Lung (tissue), 12 donors: ENCODE data around the gene PAM. TPM values are rescaled to one million over a fixed set of nuclear protein-coding genes. Genes with fewer than 3 reads are reported as not detected.

Experiments
- ATAC-seq: fragments of 200-7000 bp; cut with Tn5 transposase; one replicate; pipeline ENCODE4 v1.9.1; 2020; ENCODE audit warnings: moderate number of reproducible peaks; ENCODE audit not compliant: insufficient read depth, low FRiP score
- DNase-seq, 3 donors: peaks; one replicate each; pipeline ENCODE4 v3.0.0-alpha.2; 2013 to 2017
- H3K27ac ChIP-seq, 2 donors: one replicate each; pipeline ENCODE4 v1.5.1; 2013; ENCODE audit warnings: mild to moderate bottlenecking in 2 of 2, moderate library complexity in 2 of 2, control low read depth in 1 of 2, inconsistent platforms in 1 of 2, low read depth in 1 of 2, low read length in 1 of 2
- H3K27me3 ChIP-seq, 3 donors: one replicate each; pipeline ENCODE4 v1.5.1; 2013; ENCODE audit warnings: low read length in 2 of 3; ENCODE audit not compliant: control insufficient read depth in 3 of 3, insufficient read depth in 3 of 3
- H3K36me3 ChIP-seq, 4 donors: one replicate each; pipeline ENCODE4 v1.5.1; 2013; ENCODE audit warnings: low read length in 4 of 4, mild to moderate bottlenecking in 1 of 4, moderate library complexity in 1 of 4; ENCODE audit not compliant: control insufficient read depth in 4 of 4, insufficient read depth in 4 of 4
- H3K4me1 ChIP-seq, 5 donors: one replicate each; pipeline ENCODE4 v1.5.1; 2013; ENCODE audit warnings: low read length in 5 of 5, mild to moderate bottlenecking in 2 of 5, moderate library complexity in 1 of 5; ENCODE audit not compliant: control insufficient read depth in 5 of 5, insufficient read depth in 5 of 5
- H3K4me3 ChIP-seq: one replicate; pipeline ENCODE4 v1.5.1; 2013; ENCODE audit warnings: mild to moderate bottlenecking, control low read depth, moderate library complexity
- H3K9ac ChIP-seq, 2 donors: one replicate each; pipeline ENCODE4 v1.5.1; 2013; ENCODE audit warnings: low read length in 2 of 2, control low read depth in 1 of 2; ENCODE audit not compliant: insufficient read depth in 1 of 2
- H3K9me3 ChIP-seq, 4 donors: one replicate each; pipeline ENCODE4 v1.5.1; 2013; ENCODE audit warnings: low read length in 3 of 4, mild to moderate bottlenecking in 1 of 4, moderate library complexity in 1 of 4; ENCODE audit not compliant: control insufficient read depth in 4 of 4, insufficient read depth in 3 of 4
- CTCF ChIP-seq: IDR thresholded peaks from 2 replicates; pipeline ENCODE4 v1.5.1; 2012; ENCODE audit warnings: mild to moderate bottlenecking; ENCODE audit errors: control extremely low read depth, extremely low read depth
- WGBS, 2 donors: extraction: QIAGEN DNeasy Blood & Tissue Kit; methylation state at CpG; one replicate each; pipeline ENCODE4 v1.1.7; 2013; 5-methylcytosine and 5-hydroxymethylcytosine counted together
- polyA plus RNA-seq, 2 donors: library from polyadenylated mRNA; stranded (reverse); fragments of 200-250 nt; gene quantifications; one replicate each; pipeline ENCODE4 v1.2.1, GENCODE V29; 2013
- total RNA-seq, 2 donors: library from RNA; depleted of rRNA in 1 of 2; stranded (reverse); fragments of >200 nt in 1 of 2; gene quantifications; one replicate each; pipeline ENCODE4 v1.2.1, GENCODE V29; 2014 to 2021
- donor health status: control.
- donor health status: control.
- donor health status: Bipolar disorder and iron deficiency.
- donor health status: healthy.
- donor health status: DM: yes; HTN: yes; CAD: no.

PAM gene
- total and polyA plus RNA-seq, 4 donors = 117 to 248 (median 151) TPM

- H3K27me3 ChIP-seq = no peaks in the 10 kb centered on the region
- H3K9me3 ChIP-seq = no peaks in the 10 kb centered on the region
- no peak for TF ChIP-seq CTCF
- H3K27ac ChIP-seq = no peak overlapping the region
- no peak overlapping the region for H3K4me3 ChIP-seq
- H3K36me3 ChIP-seq = no peaks in the 10 kb centered on the region
- ATAC-seq = no peak
- 66 to 68% methylated on average over 3 of the region's 3 CpGs for WGBS, 2 donors
- peaks cover 0 to 13% (median 9%) of the 10 kb centered on the region in 5 donors for H3K4me1 ChIP-seq
- no peak overlapping the region for H3K9ac ChIP-seq
- DNase-seq = peak in 2 of 3 donors; percentile 58 to 60
Observed at GRCh38 chr5:102815540-102816332, 60.6 kb downstream of the PAM start.

- H3K27me3 ChIP-seq = no peaks in the 10 kb centered on the region
- H3K36me3 ChIP-seq = no peaks in the 10 kb centered on the region
- ATAC-seq = no peak
- no peak overlapping the region for H3K4me3 ChIP-seq
- WGBS, 2 donors = 69 to 86% methylated on average over 1 of the region's 1 CpG
- H3K9ac ChIP-seq = no peak overlapping the region
- H3K9me3 ChIP-seq = no peaks in the 10 kb centered on the region
- TF ChIP-seq CTCF = no peak
- no peak overlapping the region for H3K27ac ChIP-seq
- peaks cover 0 to 13% (median 9%) of the 10 kb centered on the region in 5 donors for H3K4me1 ChIP-seq
- no peak for DNase-seq
Observed at GRCh38 chr5:102818345-102818744, 63.2 kb downstream of the PAM start.

- Histone ChIP-seq H3K4me3 (no peak overlapping the region), H3K9me3 (no peaks in the 10 kb centered on the region), H3K36me3 (no peaks in the 10 kb centered on the region), H3K27me3 (no peaks in the 10 kb centered on the region), H3K4me1 (peaks cover 0 to 12% (median 9%) of the 10 kb centered on the region in 5 donors), H3K27ac (no peak overlapping the region), H3K9ac (no peak overlapping the region)
- no peak for DNase-seq
- no peak for TF ChIP-seq CTCF
- no peak for ATAC-seq
- WGBS, 2 donors = 88 to 91% methylated on average over 5 of the region's 5 CpGs
Observed at GRCh38 chr5:102818934-102819333, 63.8 kb downstream of the PAM start.
